ENCODE data around the gene MYO3B. TPM values are rescaled to one million over a fixed set of nuclear protein-coding genes. Genes with fewer than 3 reads are reported as not detected.

MYO3B gene
- total and polyA plus RNA-seq, 8 donors: 1.3 to 4.1 (median 2.6) TPM; not detected in 1

GRCh38 chr2:170310876-170311502 lies 133.0 kb downstream of the MYO3B start:
- DNase-seq (no peak), ATAC-seq (no peak)
- no peak overlapping the region for H3K27ac ChIP-seq
- no peak overlapping the region for H3K4me3 ChIP-seq
- H3K27me3 ChIP-seq: no peaks in the 10 kb centered on the region
- no peaks in the 10 kb centered on the region for H3K4me1 ChIP-seq
- intact Hi-C loops (cut with DNase I): no loop called here
- no peaks in the 10 kb centered on the region for H3K36me3 ChIP-seq
- no peak for TF ChIP-seq CTCF (IDR thresholded peaks at IDR 0.05)
- H3K9me3 ChIP-seq: no peaks in the 10 kb centered on the region

DNA sequence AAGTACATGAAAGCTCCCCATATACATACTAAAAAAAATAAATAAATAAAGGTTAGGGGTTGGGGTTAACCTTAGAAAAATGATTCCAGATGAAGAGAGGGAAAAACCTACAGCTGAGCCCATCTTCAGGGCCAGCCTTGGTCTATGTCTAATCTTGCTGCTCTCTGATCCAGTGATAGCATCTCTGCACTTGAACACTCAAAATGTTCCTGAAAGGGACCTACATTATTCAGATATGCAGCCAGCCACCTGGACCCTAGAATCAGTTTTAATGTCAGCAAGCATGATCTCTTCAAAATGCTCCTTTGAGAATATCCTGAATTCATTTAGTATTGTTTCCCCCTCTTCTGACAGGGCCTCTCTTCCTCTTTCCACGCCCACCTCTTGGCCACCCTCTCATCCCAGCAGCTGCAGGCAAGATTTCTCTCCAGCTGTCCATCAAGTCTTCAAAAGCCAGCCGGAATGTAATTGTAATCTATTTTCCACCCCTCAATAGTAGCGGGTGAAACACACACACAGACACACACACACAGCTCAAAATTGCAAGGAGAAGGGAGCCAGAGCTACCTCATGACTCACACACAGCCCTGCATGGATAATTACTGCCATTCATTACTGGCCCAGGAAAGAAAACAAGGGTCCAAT lies 135.5 kb downstream of the MYO3B start:
- intact Hi-C loops (cut with DNase I): no loop called here
- ATAC-seq (no peak), DNase-seq (no peak)
- H3K4me1 ChIP-seq: no peaks in the 10 kb centered on the region
- no peaks in the 10 kb centered on the region for H3K9me3 ChIP-seq
- H3K36me3 ChIP-seq: no peaks in the 10 kb centered on the region
- H3K27me3 ChIP-seq: no peaks in the 10 kb centered on the region
- no peak overlapping the region for H3K27ac ChIP-seq
- no peak for TF ChIP-seq CTCF (IDR thresholded peaks at IDR 0.05)
- no peak overlapping the region for H3K4me3 ChIP-seq

GRCh38 chr2:170313992-170314348 lies 136.0 kb downstream of the MYO3B start:
- no peak overlapping the region for H3K27ac ChIP-seq
- no peaks in the 10 kb centered on the region for H3K36me3 ChIP-seq
- intact Hi-C loops (cut with DNase I): no loop called here
- DNase-seq (no peak), ATAC-seq (no peak)
- TF ChIP-seq CTCF (IDR thresholded peaks at IDR 0.05): no peak
- H3K4me3 ChIP-seq: no peak overlapping the region
- H3K4me1 ChIP-seq: no peaks in the 10 kb centered on the region
- H3K27me3 ChIP-seq: no peaks in the 10 kb centered on the region
- no peaks in the 10 kb centered on the region for H3K9me3 ChIP-seq

DNA sequence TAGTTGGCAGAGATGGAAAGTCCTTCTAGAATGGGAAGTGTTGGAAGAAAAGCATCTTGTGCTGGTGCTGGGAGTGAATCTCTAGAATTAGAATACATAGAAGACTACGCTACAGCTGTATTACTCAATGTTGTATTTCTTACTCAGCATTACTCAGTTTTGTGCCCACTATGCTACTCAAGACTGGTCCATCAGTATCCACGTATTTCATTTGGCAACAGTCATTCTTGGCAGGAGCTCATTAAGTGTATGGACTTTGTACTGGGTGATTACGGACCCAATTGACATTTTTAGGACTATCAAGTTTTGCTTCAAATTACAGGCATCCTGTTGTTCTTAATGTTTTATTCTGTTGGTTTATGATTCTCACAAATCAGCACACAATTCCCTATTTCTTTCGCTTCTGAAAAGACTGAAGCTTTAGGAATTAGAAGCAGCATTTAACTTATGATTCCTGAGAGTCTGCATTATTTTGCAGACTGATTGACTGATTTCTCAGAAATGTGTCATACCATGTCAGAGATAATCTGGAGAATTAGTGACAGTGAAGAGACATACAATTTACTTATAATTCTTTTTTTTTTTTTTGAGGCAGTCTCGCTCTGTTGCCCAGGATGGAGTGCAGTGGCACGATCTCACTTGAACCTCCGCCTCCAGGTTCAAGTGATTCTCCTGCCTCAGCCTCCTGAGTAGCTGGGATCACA lies 136.9 kb downstream of the MYO3B start:
- ATAC-seq: no peak
- Histone ChIP-seq H3K27ac (no peak overlapping the region), H3K36me3 (no peaks in the 10 kb centered on the region), H3K9me3 (peaks cover 0 to 2% of the 10 kb centered on the region in 2 donors), H3K4me1 (no peaks in the 10 kb centered on the region), H3K27me3 (no peaks in the 10 kb centered on the region), H3K4me3 (no peak overlapping the region)
- intact Hi-C loops (cut with DNase I): no loop called here
- TF ChIP-seq CTCF (IDR thresholded peaks at IDR 0.05): no peak
- no peak for DNase-seq

- TF ChIP-seq CTCF (IDR thresholded peaks at IDR 0.05): no peak
- DNase-seq: no peak
- Histone ChIP-seq H3K36me3 (no peaks in the 10 kb centered on the region), H3K27ac (no peak overlapping the region), H3K4me1 (no peaks in the 10 kb centered on the region), H3K4me3 (no peak overlapping the region), H3K27me3 (no peaks in the 10 kb centered on the region), H3K9me3 (peaks cover 0 to 13% of the 10 kb centered on the region in 2 donors)
- intact Hi-C loops (cut with DNase I): no loop called here
- ATAC-seq: no peak
These were observed 143.0 kb downstream of the MYO3B start for GRCh38 chr2:170320948-170321347.

Measured in left lung (tissue), 10 donors.